Uterus (tissue), 4 donors: Measurements from ENCODE around the gene KCTD19. TPM values are rescaled to one million over a fixed set of nuclear protein-coding genes. Genes with fewer than 3 reads are reported as not detected.

Source experiments
- DNase-seq, 2 donors: peaks; one replicate each; pipeline ENCODE4 v3.0.0-alpha.2; 2019 to 2020
- H3K27ac ChIP-seq, 2 donors: fragments of 200-600 bp; sonication (generic); 1 replicate in 1 of 2; 2 replicates in 1 of 2; pipeline ENCODE4 v1.5.1; 2016 to 2018
- H3K27me3 ChIP-seq, 2 donors: fragments of 200-600 bp; sonication (generic); one replicate each; pipeline ENCODE4 v1.5.1; 2018 to 2019; ENCODE audit warnings: control low read depth in 1 of 2
- H3K36me3 ChIP-seq, 2 donors: fragments of 200-600 bp; sonication (generic); one replicate each; pipeline ENCODE4 v1.5.1; 2019; ENCODE audit warnings: control low read depth in 1 of 2
- H3K4me1 ChIP-seq, 2 donors: fragments of 200-600 bp; sonication (generic); one replicate each; pipeline ENCODE4 v1.5.1; 2018 to 2019; ENCODE audit warnings: control low read depth in 1 of 2
- H3K4me3 ChIP-seq, 2 donors: fragments of 200-600 bp; sonication (generic); 1 replicate in 1 of 2; 2 replicates in 1 of 2; pipeline ENCODE4 v1.5.1; 2018 to 2019; ENCODE audit warnings: mild to moderate bottlenecking in 1 of 2
- H3K9me3 ChIP-seq, 2 donors: fragments of 200-600 bp; sonication (generic); one replicate each; pipeline ENCODE4 v1.5.1; 2019; ENCODE audit warnings: control low read depth in 1 of 2
- CTCF ChIP-seq, 4 experiments: fragments of 200-600 bp in 2 of 4; fragments of 450-650 bp in 2 of 4; sonication (generic) in 2 of 4; IDR thresholded peaks; one replicate each; pipeline ENCODE4 v1.5.1; 2016 to 2019; ENCODE audit warnings: antibody characterized with exemption in 4 of 4, mild to moderate bottlenecking in 2 of 4, moderate library complexity in 1 of 4
- POLR2A ChIP-seq, 2 donors: fragments of 450-650 bp; IDR thresholded peaks; one replicate each; pipeline ENCODE4 v1.6.1; 2016; ENCODE audit warnings: antibody characterized with exemption in 2 of 2, mild to moderate bottlenecking in 1 of 2, moderate library complexity in 1 of 2
- intact Hi-C: fragments of 100-400 bp; cut with DNase I; formaldehyde crosslinking; loops from one replicate; pipeline ENCODE4 v1.15.1; 2023; ENCODE audit warnings: low total_unique reads
- total RNA-seq, 4 donors: library from RNA; depleted of rRNA in 3 of 4; stranded (reverse); fragments of >200 nt in 3 of 4; gene quantifications; one replicate each; pipeline versions ENCODE4 v1.1.0 to v1.2.4, GENCODE V29; 2014 to 2023
- donor health status: DM: yes; HTN: yes; CAD: no.

KCTD19 gene
- total RNA-seq, 4 donors from 2014 or later = 0.51 to 1.0 (median 0.55) TPM; not detected in 1

GRCh38 chr16:67326115-67326471 is 448 bp downstream of the KCTD19 start:
- intact Hi-C loops = no loop called here
- Histone ChIP-seq H3K27me3 (no peaks in the 10 kb centered on the region), H3K36me3 (no peaks in the 10 kb centered on the region), H3K4me3 (peak overlapping the region; percentile 24 to 50), H3K9me3 (no peaks in the 10 kb centered on the region), H3K4me1 (no peaks in the 10 kb centered on the region), H3K27ac (peak overlapping the region; percentile 49 to 56)
- TF ChIP-seq CTCF (IDR thresholded peaks at IDR 0.05) (no peak), POLR2A (IDR thresholded peaks at IDR 0.05) (no peak)
- no peak for DNase-seq

- no peaks in the 10 kb centered on the region for H3K27me3 ChIP-seq
- intact Hi-C loops = no loop called here
- H3K4me1 ChIP-seq = no peaks in the 10 kb centered on the region
- no peaks in the 10 kb centered on the region for H3K36me3 ChIP-seq
- DNase-seq = no peak
- no peaks in the 10 kb centered on the region for H3K9me3 ChIP-seq
- no peak overlapping the region for H3K4me3 ChIP-seq
- no peak overlapping the region for H3K27ac ChIP-seq
- TF ChIP-seq POLR2A (IDR thresholded peaks at IDR 0.05) = no peak
- no peak for TF ChIP-seq CTCF (IDR thresholded peaks at IDR 0.05)
These were observed 8.7 kb downstream of the KCTD19 start for GRCh38 chr16:67317853-67318252.

- no peak for TF ChIP-seq CTCF (IDR thresholded peaks at IDR 0.05)
- no peak for TF ChIP-seq POLR2A (IDR thresholded peaks at IDR 0.05)
- Histone ChIP-seq H3K4me3 (no peak overlapping the region), H3K27ac (peak overlapping the region; percentile 72 to 78), H3K9me3 (no peaks in the 10 kb centered on the region), H3K27me3 (no peaks in the 10 kb centered on the region), H3K4me1 (no peaks in the 10 kb centered on the region), H3K36me3 (no peaks in the 10 kb centered on the region)
- DNase-seq = no peak
- intact Hi-C loops = no loop called here
These were observed 13.8 kb downstream of the KCTD19 start for GRCh38 chr16:67312719-67313118.

- Histone ChIP-seq H3K4me1 (no peaks in the 10 kb centered on the region), H3K4me3 (no peak overlapping the region), H3K36me3 (no peaks in the 10 kb centered on the region), H3K27me3 (no peaks in the 10 kb centered on the region), H3K27ac (peak overlapping the region; percentile 72 to 78), H3K9me3 (no peaks in the 10 kb centered on the region)
- TF ChIP-seq POLR2A (IDR thresholded peaks at IDR 0.05) (no peak), CTCF (IDR thresholded peaks at IDR 0.05) (no peak)
- intact Hi-C loops = no loop called here
- peak; percentile 41 to 77 for DNase-seq
These were observed 14.7 kb downstream of the KCTD19 start for GRCh38 chr16:67311607-67312488.

GRCh38 chr16:67310561-67310960 is 16.0 kb downstream of the KCTD19 start:
- H3K27ac ChIP-seq = peak overlapping the region in 1 of 2 donors; percentile 78
- H3K36me3 ChIP-seq = no peaks in the 10 kb centered on the region
- H3K4me1 ChIP-seq = no peaks in the 10 kb centered on the region
- TF ChIP-seq POLR2A (IDR thresholded peaks at IDR 0.05) (no peak), CTCF (IDR thresholded peaks at IDR 0.05) (no peak)
- no peak for DNase-seq
- H3K4me3 ChIP-seq = no peak overlapping the region
- intact Hi-C loops = no loop called here
- H3K9me3 ChIP-seq = no peaks in the 10 kb centered on the region
- no peaks in the 10 kb centered on the region for H3K27me3 ChIP-seq
